IPS-20b (cell line): ENCODE measurements around the gene USP49.
A peak's percentile ranks its signal among the peaks of the same experiment; 100 is the strongest.

Experiments used
- H3K27ac ChIP-seq: one replicate; pipeline ENCODE4 v1.5.1; 2013; ENCODE audit warnings: low read length
- H3K27me3 ChIP-seq: 2 replicates; pipeline ENCODE4 v1.6.1; 2013; ENCODE audit warnings: mild to moderate bottlenecking, low read length, inconsistent platforms; ENCODE audit not compliant: insufficient read depth
- H3K36me3 ChIP-seq: 2 replicates; pipeline ENCODE4 v1.6.1; 2013; ENCODE audit warnings: low read depth, mild to moderate bottlenecking, inconsistent platforms, low read length, moderate library complexity; ENCODE audit not compliant: insufficient read depth
- H3K4me1 ChIP-seq: 2 replicates; pipeline ENCODE4 v1.6.1; 2013; ENCODE audit warnings: mild to moderate bottlenecking, control low read depth, inconsistent platforms, low read length, moderate library complexity; ENCODE audit not compliant: insufficient read depth
- H3K4me3 ChIP-seq: 2 replicates; pipeline ENCODE4 v1.5.1; 2013; ENCODE audit warnings: mild to moderate bottlenecking, low read length, inconsistent platforms
- H3K9ac ChIP-seq: 2 replicates; pipeline ENCODE4 v1.6.1; 2013; ENCODE audit warnings: low read depth, mild to moderate bottlenecking, inconsistent platforms, low read length, moderate library complexity
- H3K9me3 ChIP-seq: 2 replicates; pipeline ENCODE4 v1.6.1; 2013; ENCODE audit warnings: mild to moderate bottlenecking, low read depth, low read length, inconsistent platforms; ENCODE audit not compliant: insufficient read depth

Gene USP49

GRCh38 chr6:41892921-41893564, 2.1 kb downstream of the USP49 start:
- Histone ChIP-seq H3K4me3 (peak overlapping the region; percentile 92), H3K9ac (peak overlapping the region; percentile 94; the same call in 1 of the 2 replicates), H3K27ac (no peak overlapping the region), H3K27me3 (0 out of 2 replicates have a peak, but pooled peaks cover 6% of the 10 kb centered on the region), H3K4me1 (peaks cover 16% of the 10 kb centered on the region; the same call in 1 of the 2 replicates), H3K9me3 (no peaks in the 10 kb centered on the region), H3K36me3 (no peaks in the 10 kb centered on the region)

GRCh38 chr6:41887331-41887751, 7.8 kb downstream of the USP49 start:
- Histone ChIP-seq H3K4me1 (peaks cover 9% of the 10 kb centered on the region; the same call in 1 of the 2 replicates), H3K4me3 (no peak overlapping the region), H3K36me3 (no peaks in the 10 kb centered on the region), H3K27ac (no peak overlapping the region), H3K27me3 (no peaks in the 10 kb centered on the region), H3K9ac (no peak overlapping the region), H3K9me3 (no peaks in the 10 kb centered on the region)

- Histone ChIP-seq H3K27ac (no peak overlapping the region), H3K4me1 (peaks cover 9% of the 10 kb centered on the region; the same call in 1 of the 2 replicates), H3K9me3 (no peaks in the 10 kb centered on the region), H3K9ac (no peak overlapping the region), H3K36me3 (no peaks in the 10 kb centered on the region), H3K4me3 (no peak overlapping the region), H3K27me3 (no peaks in the 10 kb centered on the region)
Measured at GRCh38 chr6:41885930-41886329, 9.2 kb downstream of the USP49 start.

- H3K4me1 ChIP-seq = peaks cover 9% of the 10 kb centered on the region; the same call in 1 of the 2 replicates
- no peaks in the 10 kb centered on the region for H3K36me3 ChIP-seq
- H3K27ac ChIP-seq = no peak overlapping the region
- no peak overlapping the region for H3K4me3 ChIP-seq
- no peaks in the 10 kb centered on the region for H3K27me3 ChIP-seq
- H3K9ac ChIP-seq = no peak overlapping the region
- H3K9me3 ChIP-seq = no peaks in the 10 kb centered on the region
Measured at GRCh38 chr6:41884957-41885356, 10.2 kb downstream of the USP49 start.

- H3K9me3 ChIP-seq = no peaks in the 10 kb centered on the region
- no peak overlapping the region for H3K4me3 ChIP-seq
- H3K9ac ChIP-seq = no peak overlapping the region
- peaks cover 4% of the 10 kb centered on the region; the same call in 1 of the 2 replicates for H3K4me1 ChIP-seq
- H3K27me3 ChIP-seq = no peaks in the 10 kb centered on the region
- no peaks in the 10 kb centered on the region for H3K36me3 ChIP-seq
- no peak overlapping the region for H3K27ac ChIP-seq
Measured at GRCh38 chr6:41881506-41881905, 13.7 kb downstream of the USP49 start.

GRCh38 chr6:41878961-41879405, 16.2 kb downstream of the USP49 start:
- no peaks in the 10 kb centered on the region for H3K27me3 ChIP-seq
- H3K9ac ChIP-seq = no peak overlapping the region
- no peaks in the 10 kb centered on the region for H3K36me3 ChIP-seq
- H3K9me3 ChIP-seq = no peaks in the 10 kb centered on the region
- H3K4me3 ChIP-seq = no peak overlapping the region
- H3K27ac ChIP-seq = no peak overlapping the region
- peaks cover 4% of the 10 kb centered on the region; the same call in 1 of the 2 replicates for H3K4me1 ChIP-seq

GRCh38 chr6:41878246-41878645, 16.9 kb downstream of the USP49 start:
- Histone ChIP-seq H3K9ac (no peak overlapping the region), H3K27ac (no peak overlapping the region)

GRCh38 chr6:41877051-41877680, 18.0 kb downstream of the USP49 start:
- H3K36me3 ChIP-seq = no peaks in the 10 kb centered on the region
- H3K4me3 ChIP-seq = no peak overlapping the region
- no peaks in the 10 kb centered on the region for H3K27me3 ChIP-seq
- no peak overlapping the region for H3K27ac ChIP-seq
- peaks cover 4% of the 10 kb centered on the region; the same call in 1 of the 2 replicates for H3K4me1 ChIP-seq
- H3K9ac ChIP-seq = no peak overlapping the region
- no peaks in the 10 kb centered on the region for H3K9me3 ChIP-seq

More at GRCh38 chr6:41878246-41878645, 16.9 kb downstream of the USP49 start:
- H3K27me3 ChIP-seq = no peaks in the 10 kb centered on the region
- no peaks in the 10 kb centered on the region for H3K36me3 ChIP-seq
- no peaks in the 10 kb centered on the region for H3K9me3 ChIP-seq
- H3K4me3 ChIP-seq = no peak overlapping the region
- peaks cover 4% of the 10 kb centered on the region; the same call in 1 of the 2 replicates for H3K4me1 ChIP-seq

GRCh38 chr6:41874741-41875140, 20.4 kb downstream of the USP49 start:
- H3K27me3 ChIP-seq = no peaks in the 10 kb centered on the region
- H3K9ac ChIP-seq = no peak overlapping the region
- H3K4me3 ChIP-seq = no peak overlapping the region
- no peak overlapping the region for H3K27ac ChIP-seq
- peaks cover 4% of the 10 kb centered on the region; the same call in 1 of the 2 replicates for H3K4me1 ChIP-seq
- H3K9me3 ChIP-seq = no peaks in the 10 kb centered on the region
- H3K36me3 ChIP-seq = no peaks in the 10 kb centered on the region; the same call in 1 of the 2 replicates

GRCh38 chr6:41872147-41872546, 23.0 kb downstream of the USP49 start:
- H3K4me1 ChIP-seq = no peaks in the 10 kb centered on the region; the same call in 1 of the 2 replicates
- H3K9ac ChIP-seq = no peak overlapping the region
- H3K4me3 ChIP-seq = no peak overlapping the region
- H3K36me3 ChIP-seq = peaks cover under 1% of the 10 kb centered on the region
- no peaks in the 10 kb centered on the region for H3K27me3 ChIP-seq
- H3K27ac ChIP-seq = no peak overlapping the region
- no peaks in the 10 kb centered on the region for H3K9me3 ChIP-seq

- H3K9me3 ChIP-seq = no peaks in the 10 kb centered on the region
- no peaks in the 10 kb centered on the region; the same call in 1 of the 2 replicates for H3K4me1 ChIP-seq
Measured at GRCh38 chr6:41871691-41872090, 23.5 kb downstream of the USP49 start.

GRCh38 chr6:41859356-41859755, 35.8 kb downstream of the USP49 start:
- Histone ChIP-seq H3K27me3 (no peaks in the 10 kb centered on the region), H3K9me3 (no peaks in the 10 kb centered on the region), H3K4me1 (no peaks in the 10 kb centered on the region), H3K9ac (no peak overlapping the region), H3K27ac (no peak overlapping the region), H3K36me3 (no peaks in the 10 kb centered on the region), H3K4me3 (no peak overlapping the region)

More at GRCh38 chr6:41871691-41872090, 23.5 kb downstream of the USP49 start:
- no peaks in the 10 kb centered on the region for H3K27me3 ChIP-seq
- H3K4me3 ChIP-seq = no peak overlapping the region
- no peak overlapping the region for H3K9ac ChIP-seq
- H3K27ac ChIP-seq = no peak overlapping the region
- H3K36me3 ChIP-seq = peaks cover 5% of the 10 kb centered on the region
